ENCODE data around the gene TBX1.

Gene TBX1

GRCh38 chr22:19815823-19816290, 55.3 kb downstream of the TBX1 start:
- no peak for DNase-seq

- no peak for DNase-seq
These were observed 56.0 kb downstream of the TBX1 start for GRCh38 chr22:19816372-19817119.
